Lower leg skin (tissue), 4 donors: ENCODE results near the gene PGAM2. TPM values are rescaled to one million over a fixed set of nuclear protein-coding genes. Genes with fewer than 3 reads are reported as not detected.

Experiments
- DNase-seq, 2 donors: peaks; one replicate each; pipeline ENCODE4 v3.0.0-alpha.2; 2019; ENCODE audit warnings: low spot score in 2 of 2
- H3K4me3 ChIP-seq: fragments of 200-600 bp; sonication (generic); 2 replicates; pipeline ENCODE4 v1.5.1; 2017; ENCODE audit warnings: mild to moderate bottlenecking, low read depth; ENCODE audit not compliant: poor library complexity, severe bottlenecking
- CTCF ChIP-seq, 3 donors: fragments of 450-650 bp; IDR thresholded peaks; one replicate each; pipeline ENCODE4 v1.5.1; 2016; ENCODE audit warnings: antibody characterized with exemption in 3 of 3, mild to moderate bottlenecking in 3 of 3, moderate library complexity in 2 of 3
- POLR2A ChIP-seq, 2 donors: fragments of 450-650 bp; IDR thresholded peaks; one replicate each; pipeline ENCODE4 v1.6.1; 2016 to 2017; ENCODE audit warnings: antibody characterized with exemption in 2 of 2, mild to moderate bottlenecking in 1 of 2, moderate library complexity in 1 of 2
- WGBS, 2 donors: methylation state at CpG; one replicate each; pipeline ENCODE4 v1.1.5; 2018; 5-methylcytosine and 5-hydroxymethylcytosine counted together
- intact Hi-C: fragments of 100-400 bp; cut with DNase I; formaldehyde crosslinking; loops from one replicate; pipeline ENCODE4 v1.15.0; 2023; ENCODE audit warnings: low total_unique reads
- total RNA-seq, 4 donors: library from RNA; depleted of rRNA; stranded (reverse); fragments of >200 nt; gene quantifications; one replicate each; pipeline ENCODE4 v1.1.0, GENCODE V29; 2016

The PGAM2 gene
- total RNA-seq, 4 donors from 2014 or later = 0.75 to 7.9 (median 3.6) TPM

GRCh38 chr7:44100458-44101302 is 35.3 kb upstream of the PGAM2 start:
- DNase-seq = peak in 1 of 2 donors; percentile 89
- intact Hi-C loops = no loop called here
- no peak for TF ChIP-seq CTCF (IDR thresholded peaks at IDR 0.05)
- TF ChIP-seq POLR2A (IDR thresholded peaks at IDR 0.05) = no peak
- WGBS, 2 donors = 64 to 66% methylated on average over 10 of the region's 10 CpGs
- H3K4me3 ChIP-seq = no peak overlapping the region

- DNase-seq = no peak
- intact Hi-C loops = no loop called here
- no peak overlapping the region for H3K4me3 ChIP-seq
- WGBS, 2 donors = 63 to 67% methylated on average over 4 of the region's 4 CpGs
- TF ChIP-seq POLR2A (IDR thresholded peaks at IDR 0.05) = no peak
- no peak for TF ChIP-seq CTCF (IDR thresholded peaks at IDR 0.05)
Observed at GRCh38 chr7:44099669-44100068, 34.3 kb upstream of the PGAM2 start.

- intact Hi-C loops = no loop called here
- WGBS, 2 donors = 91% methylated on average over 6 of the region's 6 CpGs
- no peak overlapping the region for H3K4me3 ChIP-seq
- no peak for DNase-seq
- TF ChIP-seq CTCF (IDR thresholded peaks at IDR 0.05) (no peak), POLR2A (IDR thresholded peaks at IDR 0.05) (no peak)
Observed at GRCh38 chr7:44098092-44099068, 33.0 kb upstream of the PGAM2 start.

- intact Hi-C loops = no loop called here
- DNase-seq = no peak
- TF ChIP-seq CTCF (IDR thresholded peaks at IDR 0.05) = no peak
- TF ChIP-seq POLR2A (IDR thresholded peaks at IDR 0.05) = no peak
- no peak overlapping the region for H3K4me3 ChIP-seq
- 80 to 82% methylated on average over 9 of the region's 9 CpGs for WGBS, 2 donors
Observed at GRCh38 chr7:44097064-44097932, 31.9 kb upstream of the PGAM2 start.

GRCh38 chr7:44096326-44096881 is 31.0 kb upstream of the PGAM2 start:
- intact Hi-C loops = no loop called here
- whole genome bisulfite sequencing, 2 donors = 84 to 86% methylated on average over 8 of the region's 8 CpGs

More at GRCh38 chr7:44096326-44096881, 31.0 kb upstream of the PGAM2 start:
- H3K4me3 ChIP-seq = no peak overlapping the region
- no peak for TF ChIP-seq CTCF (IDR thresholded peaks at IDR 0.05)
- TF ChIP-seq POLR2A (IDR thresholded peaks at IDR 0.05) = no peak
- no peak for DNase-seq
